ENCODE measurements around the gene ZNF789.

- no peak for TF ChIP-seq CTCF (IDR thresholded peaks at IDR 0.05)
- no peak for TF ChIP-seq POLR2A (IDR thresholded peaks at IDR 0.05)
These were observed 19.6 kb upstream of the ZNF789 start for GRCh38 chr7:99453105-99453504.

Data from Peyer's patch (tissue), 4 donors.